SKM-1 treated with dmso at 0.1 percent for 144 hours (cell line): ENCODE data around the gene ADGRV1.
A peak's percentile ranks its signal among the peaks of the same experiment; 100 is the strongest.
"Not testable (repeated sequence)": the region's sequence is repeated elsewhere in the genome, so short reads cannot be mapped to it uniquely, and the experiment has no call there.

Experiments used
- DNase-seq: peaks from one replicate; lab custom pipeline; 2025; ENCODE audit not compliant: unreplicated experiment; lab: John Stamatoyannopoulos, UW

The ADGRV1 gene

DNA sequence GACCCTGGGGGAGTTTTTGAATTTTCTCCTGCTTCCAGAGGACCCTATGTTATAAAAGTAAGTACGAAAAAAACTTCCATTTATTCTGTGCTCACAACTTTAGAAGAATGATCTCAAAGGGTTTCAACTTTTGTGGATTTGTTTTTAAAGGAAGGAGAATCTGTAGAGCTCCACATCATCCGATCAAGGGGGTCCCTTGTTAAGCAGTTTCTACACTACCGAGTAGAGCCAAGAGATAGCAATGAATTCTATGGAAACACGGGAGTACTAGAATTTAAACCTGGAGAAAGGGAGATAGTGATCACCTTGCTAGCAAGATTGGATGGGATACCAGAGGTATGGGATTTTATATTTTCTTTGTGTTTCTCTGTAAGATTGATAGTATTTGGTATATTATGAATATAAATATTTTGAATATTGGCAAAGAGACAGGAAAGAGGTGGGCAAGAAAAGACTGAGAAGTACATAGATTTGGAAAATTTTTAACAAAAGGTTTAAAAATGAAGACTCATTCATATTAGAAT lies 84.2 kb downstream of the ADGRV1 start:
- DNase-seq = no peak

DNA sequence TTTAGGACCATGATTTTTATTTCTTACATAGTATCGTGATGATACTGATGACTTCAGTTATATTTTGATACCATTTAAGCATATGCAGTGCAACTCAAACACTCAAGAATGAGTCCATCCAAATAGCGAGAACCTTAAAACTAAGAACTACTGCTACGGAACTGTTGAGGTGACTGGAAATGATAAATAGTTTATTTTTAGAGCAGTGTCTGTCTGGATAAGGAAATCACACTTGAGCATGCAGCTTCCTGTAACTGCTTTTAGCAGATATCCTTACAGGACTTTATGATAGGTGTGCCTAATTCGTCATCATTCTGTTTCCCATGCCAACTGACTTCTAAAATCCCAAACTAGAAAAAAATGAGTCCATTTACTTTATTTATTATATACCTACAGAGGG lies 85.5 kb downstream of the ADGRV1 start:
- no peak for DNase-seq

DNA sequence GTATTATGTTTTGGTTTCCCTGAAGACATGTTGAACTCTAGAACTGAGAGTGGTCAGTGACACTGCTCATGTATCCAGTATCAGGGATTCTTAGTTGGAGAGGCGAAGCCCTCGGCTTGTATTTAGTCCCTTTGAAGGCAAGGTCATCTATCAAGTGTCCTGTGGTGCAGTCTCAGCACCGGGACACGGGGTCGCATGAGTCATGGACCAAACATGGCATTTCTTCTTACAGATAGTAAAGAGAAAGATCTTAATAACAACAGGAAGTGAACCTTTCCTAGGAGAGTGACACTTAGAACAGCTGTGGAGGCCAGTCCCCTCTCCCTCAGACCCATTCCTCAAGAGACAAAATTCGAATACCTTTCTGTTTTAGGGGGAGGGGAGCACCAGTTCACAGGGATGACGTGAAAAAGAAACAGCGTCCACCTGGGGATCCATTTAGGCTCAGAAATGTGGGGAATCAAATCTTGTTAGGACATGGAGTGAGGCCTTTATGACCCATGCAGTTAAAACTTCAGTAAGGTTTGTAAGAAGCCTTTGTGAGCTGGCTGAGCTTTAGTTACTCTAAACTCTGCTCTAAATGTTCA lies 86.5 kb downstream of the ADGRV1 start:
- DNase-seq = no peak

DNA sequence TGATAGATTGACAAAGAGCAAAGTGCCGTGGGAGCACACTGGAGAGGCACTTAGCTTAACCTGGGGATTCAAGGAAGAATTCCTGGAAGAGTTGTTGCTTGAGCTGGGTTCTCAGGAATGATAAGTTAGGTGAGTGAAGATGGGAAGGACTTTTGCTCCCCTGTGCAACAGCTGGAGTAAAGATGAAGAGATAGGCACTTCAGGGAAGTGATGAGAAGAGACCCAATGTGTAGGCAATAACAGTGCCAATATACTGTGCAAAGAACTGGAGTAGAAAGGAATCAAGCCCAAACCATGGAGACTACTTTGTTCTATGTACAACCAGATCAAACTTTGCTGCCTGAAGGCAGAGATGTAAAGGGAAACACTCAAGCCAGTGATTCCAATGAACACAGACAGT lies 92.2 kb downstream of the ADGRV1 start:
- DNase-seq = no peak

DNA sequence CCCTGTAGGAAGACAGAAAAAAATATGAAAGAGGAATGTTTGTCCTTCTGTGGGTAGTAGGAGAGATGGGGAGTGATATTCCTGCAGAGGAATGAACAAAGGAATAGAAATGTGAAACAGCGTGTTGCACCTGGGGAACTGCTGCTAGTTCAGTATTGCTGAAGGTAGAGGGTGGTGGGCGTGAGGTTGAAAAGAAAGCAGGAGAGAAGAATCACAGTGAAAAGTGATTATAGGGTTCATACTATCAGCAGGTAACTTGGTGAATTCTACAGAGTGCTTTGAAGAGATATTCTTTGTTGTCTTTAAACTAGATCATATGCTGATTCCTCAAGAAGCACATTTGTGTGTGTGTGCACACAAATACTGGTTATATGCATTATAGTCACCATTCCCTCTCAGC lies 95.6 kb downstream of the ADGRV1 start:
- no peak for DNase-seq

DNA sequence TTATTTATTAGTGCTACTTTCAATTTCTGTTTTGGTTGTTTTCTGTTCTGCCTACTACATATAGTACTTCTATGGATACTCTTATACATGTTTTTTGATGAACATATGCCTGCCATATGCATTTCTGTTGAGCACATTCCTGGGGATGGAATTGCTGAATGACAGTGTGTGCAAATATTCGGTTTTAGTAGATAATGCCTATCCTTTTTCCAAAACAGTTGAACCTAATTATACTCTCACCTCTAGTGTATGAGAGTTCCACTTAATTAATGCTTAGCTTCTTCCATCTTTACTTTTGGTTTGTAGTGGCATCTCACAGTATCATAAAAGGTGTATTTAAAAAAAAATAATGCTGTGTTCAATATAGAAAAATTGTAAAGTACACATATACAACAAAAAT lies 96.8 kb downstream of the ADGRV1 start:
- DNase-seq = no peak

DNA sequence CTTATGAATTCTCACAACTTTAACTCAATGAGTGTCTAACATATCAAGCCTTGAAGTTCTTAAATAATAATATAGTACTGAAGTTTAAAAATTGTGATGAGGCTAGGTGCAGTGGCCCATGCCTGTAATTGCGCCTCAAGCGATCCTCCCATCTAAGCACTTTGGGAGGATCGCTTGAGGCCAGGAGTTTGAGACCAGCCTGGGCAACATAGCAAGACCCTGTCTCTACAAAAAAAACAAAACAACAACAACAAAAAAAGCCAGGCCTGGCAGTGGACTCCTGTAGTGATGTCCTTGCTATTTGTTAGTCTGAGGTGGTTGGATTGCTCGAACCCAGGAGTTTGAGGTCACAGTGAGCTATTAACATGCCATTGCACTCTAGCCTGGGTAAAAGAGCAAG lies 98.4 kb downstream of the ADGRV1 start:
- DNase-seq = no peak

DNA sequence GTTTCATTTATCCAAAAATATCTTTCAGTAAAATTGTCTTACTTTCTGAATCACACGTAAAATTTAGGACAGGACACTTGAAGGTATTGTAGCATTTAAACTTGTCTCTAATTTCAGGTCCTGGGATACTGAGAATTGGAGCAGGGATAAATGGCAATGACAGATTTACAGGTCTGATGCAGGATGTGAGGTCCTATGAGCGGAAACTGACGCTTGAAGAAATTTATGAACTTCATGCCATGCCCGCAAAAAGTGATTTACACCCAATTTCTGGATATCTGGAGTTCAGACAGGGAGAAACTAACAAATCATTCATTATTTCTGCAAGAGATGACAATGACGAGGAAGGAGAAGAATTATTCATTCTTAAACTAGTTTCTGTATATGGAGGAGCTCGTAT lies 99.2 kb downstream of the ADGRV1 start:
- DNase-seq = no peak

DNA sequence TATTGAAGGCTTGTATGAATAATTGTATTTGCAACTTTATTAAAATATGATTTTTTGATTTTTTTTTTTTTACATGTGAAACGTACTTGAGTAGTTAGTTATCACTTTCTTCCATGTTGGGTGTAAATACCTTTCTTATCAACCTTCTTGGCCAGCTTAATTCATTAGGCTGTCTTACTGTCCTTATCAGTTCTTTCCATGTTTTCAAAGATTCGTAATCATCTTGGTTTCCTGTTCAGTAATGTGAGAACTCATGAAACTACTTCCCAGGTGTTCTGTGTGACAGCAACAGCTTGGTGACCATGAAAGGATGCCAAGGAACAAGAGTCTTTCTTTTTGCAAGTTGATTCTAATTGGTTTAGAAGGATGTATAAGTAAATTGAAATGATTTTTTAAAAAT lies 100.0 kb downstream of the ADGRV1 start:
- DNase-seq = no peak

DNA sequence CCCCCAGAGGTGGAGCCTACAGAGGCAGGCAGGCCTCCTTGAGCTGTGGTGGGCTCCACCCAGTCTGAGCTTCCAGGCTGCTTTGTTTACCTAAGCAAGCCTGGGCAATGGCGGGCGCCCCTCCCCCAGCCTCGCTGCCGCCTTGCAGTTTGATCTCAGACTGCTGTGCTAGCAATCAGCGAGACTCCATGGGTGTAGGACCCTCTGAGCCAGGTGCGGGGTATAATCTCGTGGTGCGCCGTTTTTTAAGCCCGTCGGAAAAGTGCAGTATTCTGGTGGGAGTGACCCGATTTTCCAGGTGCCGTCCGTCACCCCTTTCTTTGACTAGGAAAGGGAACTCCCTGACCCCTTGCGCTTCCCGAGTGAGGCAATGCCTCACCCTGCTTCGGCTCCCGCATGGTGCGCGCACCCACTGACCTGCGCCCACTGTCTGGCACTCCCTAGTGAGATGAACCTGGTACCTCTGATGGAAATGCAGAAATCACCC lies 109.5 kb downstream of the ADGRV1 start:
- DNase-seq = not testable (repeated sequence)

DNA sequence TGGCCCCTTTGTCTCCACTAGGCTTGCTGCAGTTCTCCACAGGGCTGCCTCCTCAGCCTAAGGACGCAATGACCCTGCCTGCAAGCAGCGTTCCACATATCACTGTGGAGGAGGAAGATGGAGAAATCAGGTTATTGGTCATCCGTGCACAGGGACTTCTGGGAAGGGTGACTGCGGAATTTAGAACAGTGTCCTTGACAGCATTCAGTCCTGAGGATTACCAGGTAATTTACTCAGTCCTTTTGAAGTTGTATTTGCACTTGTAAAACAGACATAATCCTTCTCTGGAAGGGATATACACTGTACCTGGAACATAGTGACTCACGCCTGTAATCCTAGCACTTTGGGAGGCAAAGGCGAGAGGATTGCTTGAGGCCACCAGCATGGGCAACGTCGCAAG lies 116.6 kb downstream of the ADGRV1 start:
- no peak for DNase-seq

DNA sequence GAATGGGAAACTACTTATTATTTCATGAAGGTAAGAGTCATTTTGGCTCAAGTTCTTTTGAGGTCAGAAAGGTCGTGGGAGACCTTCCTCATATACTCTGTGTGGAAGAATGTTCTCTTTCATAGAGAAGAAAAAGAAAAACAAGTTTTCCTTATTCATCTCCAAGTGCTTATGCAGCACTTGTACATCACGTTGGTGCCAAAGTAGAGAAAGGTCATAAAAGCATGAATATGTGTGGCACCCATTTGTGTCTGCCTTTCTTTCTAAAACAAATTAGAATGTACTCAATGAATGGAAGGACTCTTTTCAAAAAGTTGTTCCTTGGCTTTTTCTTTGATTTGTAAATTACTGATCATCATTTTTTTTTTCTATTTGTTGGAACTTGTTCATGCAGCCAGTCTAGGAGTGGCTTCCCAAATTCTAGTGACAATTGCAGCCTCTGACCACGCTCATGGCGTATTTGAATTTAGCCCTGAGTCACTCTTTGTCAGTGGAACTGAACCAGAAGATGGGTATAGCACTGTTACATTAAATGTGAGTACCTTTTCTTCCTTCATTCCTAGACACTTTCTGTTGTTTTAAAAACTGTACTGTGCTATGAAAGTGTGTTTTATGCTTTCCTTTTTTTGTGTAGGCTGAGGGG lies 122.4 kb downstream of the ADGRV1 start:
- no peak for DNase-seq

DNA sequence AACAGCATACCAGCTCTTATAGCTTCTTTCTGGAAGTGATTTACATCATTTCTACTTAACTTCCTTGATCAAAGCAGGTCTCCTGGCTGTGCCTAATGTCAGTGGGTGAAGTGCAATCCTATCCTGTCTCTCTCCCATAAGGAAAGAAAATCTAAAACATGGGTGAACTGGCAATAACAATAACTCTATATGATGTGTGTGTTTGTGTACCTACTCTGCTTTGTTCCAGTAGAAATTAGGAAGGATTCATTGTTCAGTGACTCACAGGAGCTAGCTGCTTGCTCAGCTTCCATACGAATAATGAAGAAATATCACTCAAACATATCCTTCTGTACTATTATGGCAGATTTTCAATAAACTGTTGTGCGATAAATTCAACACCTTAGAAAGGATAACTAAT lies 123.7 kb downstream of the ADGRV1 start:
- DNase-seq = no peak

DNA sequence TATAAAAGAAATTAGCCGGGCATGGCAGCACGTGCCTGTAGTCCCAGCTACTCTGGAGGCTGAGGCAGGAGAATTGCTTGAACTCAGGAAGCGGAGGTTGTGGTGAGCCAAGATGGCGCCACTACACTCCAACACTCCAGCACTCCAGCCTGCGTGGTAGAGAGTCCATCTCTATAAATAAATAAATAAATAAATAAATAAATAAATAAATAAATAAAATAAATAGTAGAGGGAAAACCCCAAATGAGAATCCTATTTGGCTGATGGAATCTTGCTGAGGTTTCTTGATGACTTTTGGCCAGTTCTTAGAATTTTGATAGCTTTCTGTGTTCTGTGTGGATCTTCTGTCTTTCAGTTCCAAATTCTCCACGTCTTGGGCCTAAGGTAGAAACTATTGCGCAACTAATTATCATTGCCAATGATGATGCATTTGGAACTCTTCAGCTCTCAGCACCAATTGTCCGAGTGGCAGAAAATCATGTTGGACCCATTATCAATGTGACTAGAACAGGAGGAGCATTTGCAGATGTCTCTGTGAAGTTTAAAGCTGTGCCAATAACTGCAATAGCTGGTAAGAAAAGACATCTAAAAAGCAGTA lies 126.9 kb downstream of the ADGRV1 start:
- DNase-seq = no peak

DNA sequence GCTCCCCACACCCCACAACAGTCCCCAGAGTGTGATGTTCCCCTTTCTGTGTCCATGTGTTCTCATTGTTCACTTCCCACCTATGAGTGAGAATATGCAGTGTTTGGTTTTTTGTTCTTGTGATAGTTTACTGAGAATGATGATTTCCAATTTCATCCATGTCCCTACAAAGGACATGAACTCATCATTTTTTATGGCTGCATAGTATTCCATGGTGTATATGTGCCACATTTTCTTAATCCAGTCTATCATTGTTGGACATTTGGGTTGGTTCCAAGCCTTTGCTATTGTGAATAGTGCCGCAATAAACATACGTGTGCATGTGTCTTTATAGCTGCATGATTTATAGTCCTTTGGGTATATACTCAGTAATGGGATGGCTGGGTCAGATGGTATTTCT lies 127.8 kb downstream of the ADGRV1 start:
- DNase-seq = not testable (repeated sequence)

DNA sequence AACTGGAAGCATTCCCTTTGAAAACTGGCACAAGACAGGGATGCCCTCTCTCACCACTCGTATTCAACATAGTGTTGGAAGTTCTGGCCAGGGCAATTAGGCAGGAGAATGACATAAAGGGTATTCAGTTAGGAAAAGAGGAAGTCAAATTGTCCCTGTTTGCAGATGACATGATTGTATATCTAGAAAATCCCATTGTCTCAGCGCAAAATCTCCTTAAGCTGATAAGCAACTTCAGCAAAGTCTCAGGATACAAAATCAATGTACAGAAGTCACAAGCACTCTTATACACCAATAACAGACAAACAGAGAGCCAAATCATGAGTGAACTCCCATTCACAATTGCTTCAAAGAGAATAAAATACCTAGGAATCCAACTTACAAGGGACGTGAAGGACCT lies 128.9 kb downstream of the ADGRV1 start:
- not testable (repeated sequence) for DNase-seq

DNA sequence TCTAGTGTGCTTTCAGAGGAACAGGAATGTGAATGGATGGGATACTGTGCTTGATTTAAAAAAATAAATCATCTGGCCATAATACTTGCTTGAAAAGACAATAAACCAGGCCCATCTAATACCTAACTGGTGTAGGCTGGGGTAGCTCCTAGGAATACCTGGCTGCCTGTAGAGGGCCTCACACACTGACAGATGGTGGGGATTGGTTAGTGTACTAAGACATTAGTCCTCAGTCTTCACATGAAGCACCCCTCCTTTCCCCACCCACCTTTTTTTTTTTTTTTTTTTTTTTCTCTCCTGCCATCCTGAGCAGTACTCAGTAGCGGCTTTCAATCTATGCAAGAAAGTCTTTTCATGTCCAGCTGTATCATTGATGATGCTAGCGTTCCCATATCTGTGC lies 130.5 kb downstream of the ADGRV1 start:
- no peak for DNase-seq

DNA sequence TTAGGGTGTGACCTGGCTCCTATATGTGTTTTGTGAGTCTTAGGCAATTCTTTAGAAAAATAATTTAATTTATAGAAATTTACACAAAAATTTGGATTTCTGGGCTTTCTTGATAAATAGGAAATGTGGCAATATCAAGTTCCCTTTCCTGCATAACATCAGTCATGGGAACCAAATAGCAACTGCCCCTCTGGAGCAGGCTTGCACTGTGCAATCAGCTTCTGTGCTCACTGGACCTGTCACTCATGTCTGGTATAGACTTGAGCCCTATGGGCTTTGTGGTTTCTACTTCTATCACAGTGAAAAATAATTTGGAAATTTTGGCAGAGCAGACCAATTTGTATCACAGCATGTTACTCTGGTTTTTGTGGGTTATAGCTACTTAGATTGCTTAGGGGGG lies 131.7 kb downstream of the ADGRV1 start:
- DNase-seq = no peak

DNA sequence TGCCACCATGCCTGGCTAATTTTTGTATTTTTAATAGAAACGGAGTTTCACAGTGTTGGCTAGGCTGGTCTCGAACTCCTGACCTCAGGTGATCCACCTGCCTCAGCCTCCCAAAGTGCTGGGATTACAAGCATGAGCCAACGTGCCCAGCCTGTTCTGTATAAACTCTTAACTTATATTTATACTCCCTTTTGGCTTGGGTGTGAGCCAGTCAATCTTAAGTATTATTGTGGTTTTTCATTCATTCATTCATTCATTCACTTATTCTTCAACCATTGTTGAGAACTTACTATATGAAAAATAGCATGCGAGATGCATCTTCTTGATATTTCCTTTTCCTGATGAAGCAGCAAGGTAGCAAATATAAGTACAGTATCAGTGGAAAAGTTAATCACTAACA lies 132.9 kb downstream of the ADGRV1 start:
- no peak for DNase-seq

DNA sequence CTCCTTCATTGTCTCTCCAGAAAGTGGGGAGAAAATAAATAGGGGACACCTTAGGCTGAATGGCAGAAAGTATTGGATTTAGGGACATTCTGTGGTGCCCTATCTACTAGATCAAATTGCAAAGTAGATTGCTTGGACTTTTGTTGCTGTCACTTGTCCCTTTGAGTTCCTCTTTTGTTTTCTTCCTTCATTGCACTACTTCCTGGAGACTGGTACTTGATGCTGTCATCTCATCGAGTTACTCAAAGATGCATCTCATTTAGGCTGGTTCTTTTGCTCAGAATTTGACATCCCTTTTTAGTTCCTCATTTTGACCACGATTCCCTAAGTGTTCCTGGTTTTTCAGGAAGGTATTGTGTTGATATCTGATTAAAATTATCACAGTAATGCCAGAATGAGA lies 137.6 kb downstream of the ADGRV1 start:
- peak; percentile 90 for DNase-seq

DNA sequence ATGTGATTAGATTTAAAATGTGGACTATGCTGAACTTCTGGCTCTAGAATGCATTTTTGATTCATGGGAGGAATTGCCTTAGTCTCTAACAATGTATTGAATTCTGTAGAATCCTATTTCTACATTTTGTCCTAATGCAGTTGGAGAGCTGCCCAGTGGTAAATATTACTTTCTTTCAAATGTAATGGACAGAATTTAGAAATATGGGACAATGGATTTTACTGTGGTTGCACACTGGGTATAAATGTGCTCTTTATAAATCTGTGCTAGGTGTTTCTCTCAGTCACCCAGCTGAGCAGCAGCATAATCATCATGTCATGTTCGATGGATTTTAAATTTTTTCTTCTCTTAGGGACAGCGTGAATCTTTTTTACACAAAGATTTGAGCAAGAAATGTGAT lies 141.7 kb downstream of the ADGRV1 start:
- no peak for DNase-seq

DNA sequence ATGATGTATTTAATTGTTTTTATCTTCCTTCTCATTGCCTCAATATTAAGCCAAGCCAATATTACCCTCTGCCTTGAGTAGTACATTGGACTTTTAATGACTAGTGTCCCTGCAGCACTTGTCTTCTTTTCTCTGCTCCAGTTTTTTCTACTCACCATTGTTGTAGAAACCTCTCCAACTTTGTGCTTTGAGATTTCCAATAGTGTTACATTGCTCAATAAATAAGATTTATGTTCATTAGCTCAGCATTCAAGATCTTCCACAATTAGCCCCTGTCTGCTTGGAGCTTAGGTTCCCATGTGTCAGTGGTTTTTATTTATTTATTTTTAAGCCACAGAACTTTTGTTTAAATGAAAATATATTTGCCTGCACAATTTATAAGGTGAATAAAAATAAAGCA lies 145.3 kb downstream of the ADGRV1 start:
- DNase-seq = no peak
